CD14-positive monocyte (primary cell): Measurements from ENCODE around the gene CCDC180. TPM values are rescaled to one million over a fixed set of nuclear protein-coding genes. Genes with fewer than 3 reads are reported as not detected.
"Not testable (repeated sequence)": the region's sequence is repeated elsewhere in the genome, so short reads cannot be mapped to it uniquely, and the experiment has no call there.

Experiments used
- DNase-seq, 3 donors: peaks; one replicate each; pipeline ENCODE4 v3.0.0-alpha.2; 2011 to 2022
- H2AFZ ChIP-seq: 2 replicates; pipeline ENCODE4 v1.6.0; 2012; ENCODE audit warnings: mild to moderate bottlenecking, low read depth, low read length, inconsistent platforms; ENCODE audit not compliant: insufficient read depth, poor library complexity, severe bottlenecking
- H3K27ac ChIP-seq, 2 donors: 1 replicate in 1 of 2; 2 replicates in 1 of 2; pipeline ENCODE4 v1.5.1; 2012 to 2013; ENCODE audit warnings: low read length in 2 of 2, control low read depth in 1 of 2, inconsistent platforms in 1 of 2, low read depth in 1 of 2, mild to moderate bottlenecking in 1 of 2
- H3K27me3 ChIP-seq, 2 donors: one replicate each; pipeline versions ENCODE4 v1.6.0 to v1.6.1; 2011 to 2013; ENCODE audit warnings: low read length in 2 of 2; ENCODE audit not compliant: control insufficient read depth in 2 of 2, insufficient read depth in 2 of 2
- H3K36me3 ChIP-seq, 2 donors: replicated peaks in 1 of 2; 1 replicate in 1 of 2; 2 replicates in 1 of 2; pipeline versions ENCODE4 v1.5.1 to v1.6.1; 2012 to 2013; ENCODE audit warnings: low read length in 2 of 2, control low read depth in 1 of 2, inconsistent platforms in 1 of 2, mild to moderate bottlenecking in 1 of 2; ENCODE audit not compliant: insufficient read depth in 2 of 2, control insufficient read depth in 1 of 2
- H3K4me1 ChIP-seq, 2 donors: 1 replicate in 1 of 2; 2 replicates in 1 of 2; pipeline versions ENCODE4 v1.5.1 to v1.6.1; 2012 to 2013; ENCODE audit warnings: low read length in 2 of 2, control low read depth in 1 of 2, inconsistent platforms in 1 of 2, mild to moderate bottlenecking in 1 of 2, moderate library complexity in 1 of 2; ENCODE audit not compliant: insufficient read depth in 2 of 2, control insufficient read depth in 1 of 2
- H3K4me2 ChIP-seq: replicated peaks from 2 replicates; pipeline ENCODE3; 2012; ENCODE audit warnings: low read length, moderate library complexity, mild to moderate bottlenecking; ENCODE audit not compliant: poor library complexity, severe bottlenecking; ENCODE audit errors: extremely low read depth
- H3K4me3 ChIP-seq, 3 experiments: fragments of 200-600 bp in 1 of 3; sonication (generic) in 1 of 3; replicated peaks in 1 of 3; 1 replicate in 2 of 3; 2 replicates in 1 of 3; pipeline ENCODE4 v1.5.1; 2011 to 2013; ENCODE audit warnings: low read length in 3 of 3, mild to moderate bottlenecking in 3 of 3, control low read depth in 2 of 3, low read depth in 2 of 3, inconsistent platforms in 1 of 3, moderate library complexity in 1 of 3
- H3K79me2 ChIP-seq: 2 replicates; pipeline ENCODE4 v1.6.0; 2012; ENCODE audit warnings: mild to moderate bottlenecking, control low read depth, inconsistent platforms, low read length, moderate library complexity; ENCODE audit not compliant: insufficient read depth
- H3K9ac ChIP-seq: 2 replicates; pipeline ENCODE4 v1.6.0; 2017; ENCODE audit warnings: low read length, mild to moderate bottlenecking; ENCODE audit not compliant: insufficient read depth, poor library complexity, severe bottlenecking
- H3K9me3 ChIP-seq, 2 donors: replicated peaks in 1 of 2; 1 replicate in 1 of 2; 2 replicates in 1 of 2; pipeline versions ENCODE4 v1.5.1 to v1.6.1; 2012 to 2013; ENCODE audit warnings: low read length in 2 of 2, control low read depth in 1 of 2; ENCODE audit not compliant: control insufficient read depth in 1 of 2, insufficient read depth in 1 of 2
- H4K20me1 ChIP-seq: 2 replicates; pipeline ENCODE4 v1.6.0; 2012; ENCODE audit warnings: mild to moderate bottlenecking, low read length, control low read depth, moderate library complexity; ENCODE audit not compliant: insufficient read depth
- H3K27ac Mint-ChIP-seq, 7 donors: one replicate each; pipeline ENCODE4 v1.8.0; 2020; ENCODE audit warnings: mild to moderate bottlenecking in 7 of 7, mixed read lengths in 7 of 7, moderate library complexity in 6 of 7, inconsistent platforms in 2 of 7
- H3K27me3 Mint-ChIP-seq, 3 donors: one replicate each; pipeline ENCODE4 v1.8.0; 2021 to 2022; ENCODE audit warnings: low read depth in 3 of 3, mild to moderate bottlenecking in 3 of 3, mixed read lengths in 3 of 3, moderate library complexity in 3 of 3, inconsistent platforms in 1 of 3
- H3K36me3 Mint-ChIP-seq, 2 donors: one replicate each; pipeline ENCODE4 v1.8.0; 2020; ENCODE audit warnings: mixed read lengths in 2 of 2, inconsistent platforms in 1 of 2, mild to moderate bottlenecking in 1 of 2
- H3K4me1 Mint-ChIP-seq: one replicate; pipeline ENCODE4 v1.8.0; 2020; ENCODE audit warnings: mild to moderate bottlenecking, mixed read lengths
- H3K4me3 Mint-ChIP-seq, 2 donors: one replicate each; pipeline ENCODE4 v1.8.0; 2020; ENCODE audit warnings: mild to moderate bottlenecking in 2 of 2, mixed read lengths in 2 of 2, moderate library complexity in 1 of 2
- H3K9me3 Mint-ChIP-seq, 7 donors: one replicate each; pipeline ENCODE4 v1.8.0; 2020 to 2022; ENCODE audit warnings: mixed read lengths in 7 of 7, mild to moderate bottlenecking in 6 of 7, moderate library complexity in 6 of 7, inconsistent platforms in 2 of 7
- WGBS: methylation state at CpG from one replicate; pipeline ENCODE4 v1.1.5; 2013; ENCODE audit warnings: missing lambda C conversion rate; ENCODE audit not compliant: insufficient coverage; 5-methylcytosine and 5-hydroxymethylcytosine counted together
- intact Hi-C, 2 donors: fragments of 100-400 bp; cut with micrococcal nuclease; formaldehyde crosslinking; loops; one replicate each; pipeline versions ENCODE4 v1.15.0 to v1.15.1; 2023
- polyA plus RNA-seq, 3 donors: library from polyadenylated mRNA; depleted of rRNA in 1 of 3; unstranded in 2 of 3; stranded (reverse) in 1 of 3; fragments of 300-500 nt in 2 of 3; fragments of >200 nt in 1 of 3; fragmentation: Illumina TruSeq in 2 of 3; gene quantifications; 1 replicate in 2 of 3; 2 replicates in 1 of 3; pipeline ENCODE4 v1.2.3, GENCODE V29; 2012 to 2021
- TF ChIP-seq, protein P1 (sequence below): fragments of 200-600 bp; IDR thresholded peaks from one replicate; pipeline ENCODE4 v1.8.0; 2022; ENCODE audit warnings: antibody characterized with exemption, mild to moderate bottlenecking

Gene CCDC180
- polyA plus RNA-seq, 3 donors, result 0.24 to 1.3 TPM; not detected in 1

DNA sequence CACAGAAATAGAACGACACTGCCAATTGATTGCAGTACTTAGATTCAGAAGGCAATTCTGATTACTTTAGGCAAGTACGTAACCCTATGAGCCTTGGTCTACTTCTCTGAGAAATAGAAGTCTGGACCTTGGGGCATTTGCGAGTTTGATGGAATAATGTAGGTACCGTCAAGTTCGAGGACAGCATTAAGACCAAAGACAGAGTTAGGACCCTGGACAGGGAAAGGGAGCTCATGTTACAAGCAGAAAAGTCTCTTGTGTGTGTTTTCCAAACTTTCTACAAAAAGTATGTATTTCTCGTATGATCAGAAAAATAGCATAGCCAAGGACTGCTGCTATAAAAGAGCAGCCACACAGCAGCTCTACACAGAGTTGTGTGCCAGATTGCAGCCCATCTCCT lies 20.1 kb downstream of the CCDC180 start:
- Mint-ChIP-seq H3K36me3 (peaks cover 4 to 14% of the 10 kb centered on the region in 2 donors), H3K9me3 (peaks cover 0 to 7% (median 2%) of the 10 kb centered on the region in 7 donors), H3K4me1 (no peaks in the 10 kb centered on the region), H3K4me3 (no peak overlapping the region), H3K27ac (no peak overlapping the region), H3K27me3 (peaks cover 0 to 4% (median 1%) of the 10 kb centered on the region in 3 donors)
- no peak overlapping the region for H2AFZ ChIP-seq
- intact Hi-C loops, result no loop called here
- no peaks in the 10 kb centered on the region for H3K79me2 ChIP-seq
- no peaks in the 10 kb centered on the region for H3K27me3 ChIP-seq
- TF ChIP-seq, protein P1, sequence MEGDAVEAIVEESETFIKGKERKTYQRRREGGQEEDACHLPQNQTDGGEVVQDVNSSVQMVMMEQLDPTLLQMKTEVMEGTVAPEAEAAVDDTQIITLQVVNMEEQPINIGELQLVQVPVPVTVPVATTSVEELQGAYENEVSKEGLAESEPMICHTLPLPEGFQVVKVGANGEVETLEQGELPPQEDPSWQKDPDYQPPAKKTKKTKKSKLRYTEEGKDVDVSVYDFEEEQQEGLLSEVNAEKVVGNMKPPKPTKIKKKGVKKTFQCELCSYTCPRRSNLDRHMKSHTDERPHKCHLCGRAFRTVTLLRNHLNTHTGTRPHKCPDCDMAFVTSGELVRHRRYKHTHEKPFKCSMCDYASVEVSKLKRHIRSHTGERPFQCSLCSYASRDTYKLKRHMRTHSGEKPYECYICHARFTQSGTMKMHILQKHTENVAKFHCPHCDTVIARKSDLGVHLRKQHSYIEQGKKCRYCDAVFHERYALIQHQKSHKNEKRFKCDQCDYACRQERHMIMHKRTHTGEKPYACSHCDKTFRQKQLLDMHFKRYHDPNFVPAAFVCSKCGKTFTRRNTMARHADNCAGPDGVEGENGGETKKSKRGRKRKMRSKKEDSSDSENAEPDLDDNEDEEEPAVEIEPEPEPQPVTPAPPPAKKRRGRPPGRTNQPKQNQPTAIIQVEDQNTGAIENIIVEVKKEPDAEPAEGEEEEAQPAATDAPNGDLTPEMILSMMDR, result no peak
- WGBS, result 85% methylated on average over 2 of the region's 6 CpGs
- no peaks in the 10 kb centered on the region for H3K9me3 ChIP-seq
- H3K4me1 ChIP-seq, result no peaks in the 10 kb centered on the region
- H3K27ac ChIP-seq, result no peak overlapping the region
- H3K4me3 ChIP-seq, result no peak overlapping the region
- no peak overlapping the region for H3K9ac ChIP-seq
- DNase-seq, result no peak
- no peaks in the 10 kb centered on the region for H4K20me1 ChIP-seq
- H3K4me2 ChIP-seq, result no peak overlapping the region
- no peaks in the 10 kb centered on the region for H3K36me3 ChIP-seq

DNA sequence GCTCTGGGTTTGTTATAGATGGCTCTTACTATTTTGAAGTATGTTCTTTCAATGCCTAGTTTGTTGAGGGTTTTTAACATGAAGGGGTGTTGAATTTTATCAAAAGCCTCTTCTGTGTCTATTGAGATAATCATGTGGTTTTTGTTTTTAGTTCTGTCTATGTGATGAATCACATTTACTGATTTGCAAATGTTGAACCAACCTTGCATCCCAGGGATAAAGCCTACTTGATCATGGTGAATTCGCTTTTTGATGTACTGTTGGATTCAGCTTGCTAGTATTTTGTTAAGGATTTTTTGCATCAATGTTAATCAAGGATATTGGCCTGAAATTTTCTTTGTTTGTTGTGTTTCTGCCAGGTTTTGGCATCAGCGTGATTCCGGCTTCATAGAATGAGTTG lies 25.5 kb downstream of the CCDC180 start:
- peaks cover 3 to 22% (median 14%) of the 10 kb centered on the region in 7 donors for H3K9me3 Mint-ChIP-seq
- no peak overlapping the region for H3K27ac Mint-ChIP-seq
- Histone ChIP-seq H2AFZ (no peak overlapping the region), H3K9ac (no peak overlapping the region), H3K9me3 (no peaks in the 10 kb centered on the region), H3K27me3 (no peaks in the 10 kb centered on the region), H3K79me2 (no peaks in the 10 kb centered on the region), H3K27ac (no peak overlapping the region), H4K20me1 (no peaks in the 10 kb centered on the region), H3K4me2 (no peak overlapping the region), H3K36me3 (no peaks in the 10 kb centered on the region), H3K4me3 (no peak overlapping the region), H3K4me1 (no peaks in the 10 kb centered on the region)
- no peak overlapping the region for H3K4me3 Mint-ChIP-seq
- TF ChIP-seq, protein P1, result no peak
- no peak for DNase-seq
- H3K36me3 Mint-ChIP-seq, result peaks cover under 1 to 16% of the 10 kb centered on the region in 2 donors
- no peaks in the 10 kb centered on the region for H3K27me3 Mint-ChIP-seq
- H3K4me1 Mint-ChIP-seq, result no peaks in the 10 kb centered on the region
- intact Hi-C loops, result no loop called here
- WGBS, result 88% methylated on average over 1 of the region's 3 CpGs

DNA sequence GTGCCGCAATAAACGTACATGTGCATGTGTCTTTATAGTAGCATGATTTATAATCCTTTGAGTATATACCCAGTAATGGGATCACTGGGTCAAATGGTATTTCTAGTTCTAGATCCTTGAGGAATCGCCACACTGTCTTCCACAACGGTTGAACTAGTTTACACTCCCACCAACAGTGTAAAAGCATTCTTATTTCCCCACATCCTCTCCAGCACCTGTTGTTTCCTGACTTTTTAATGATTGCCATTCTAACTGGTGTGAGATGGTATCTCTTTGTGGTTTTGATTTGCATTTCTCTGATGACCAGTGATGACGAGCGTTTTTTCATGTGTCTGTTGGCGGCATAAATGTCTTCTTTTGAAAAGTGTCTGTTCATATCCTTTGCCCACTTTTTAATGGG lies 28.2 kb downstream of the CCDC180 start:
- H3K79me2 ChIP-seq, H3K4me1 ChIP-seq, H3K4me2 ChIP-seq, H3K9ac ChIP-seq, H4K20me1 ChIP-seq, H3K27ac Mint-ChIP-seq, H3K27ac ChIP-seq, H3K4me3 Mint-ChIP-seq, H3K4me3 ChIP-seq, H3K9me3 ChIP-seq, H3K36me3 ChIP-seq, H2AFZ ChIP-seq, H3K27me3 Mint-ChIP-seq, intact Hi-C loops, H3K4me1 Mint-ChIP-seq, H3K27me3 ChIP-seq, DNase-seq: not testable (repeated sequence)
- peaks cover 10 to 32% (median 21%) of the 10 kb centered on the region in 7 donors for H3K9me3 Mint-ChIP-seq
- no CpG with 5 or more reads among the region's 7 CpGs for WGBS
- peaks cover 4 to 18% of the 10 kb centered on the region in 2 donors for H3K36me3 Mint-ChIP-seq
